Dendritic cell treated with granulocyte-macrophage colony-stimulating factor and Interleukin-4, amounts not matched to agents 40 ng/mL and 50 ng/mL, for 4 days (primary cell): Measurements from ENCODE around the gene KLHDC4.

Experiments
- H3K27ac Mint-ChIP-seq: one replicate; pipeline ENCODE4 v1.8.0; 2022; ENCODE audit warnings: mild to moderate bottlenecking, mixed read lengths
- H3K27me3 Mint-ChIP-seq: one replicate; pipeline ENCODE4 v1.8.0; 2022; ENCODE audit warnings: mild to moderate bottlenecking, mixed read lengths
- H3K36me3 Mint-ChIP-seq: one replicate; pipeline ENCODE4 v1.8.0; 2022; ENCODE audit warnings: low read depth, mixed read lengths
- H3K4me1 Mint-ChIP-seq: one replicate; pipeline ENCODE4 v1.8.0; 2022; ENCODE audit warnings: low read depth, mixed read lengths
- H3K4me3 Mint-ChIP-seq: one replicate; pipeline ENCODE4 v1.8.0; 2022; ENCODE audit warnings: mild to moderate bottlenecking, moderate library complexity, mixed read lengths
- H3K9me3 Mint-ChIP-seq: one replicate; pipeline ENCODE4 v1.8.0; 2022; ENCODE audit warnings: mixed read lengths
- intact Hi-C: fragments of 100-400 bp; cut with micrococcal nuclease; formaldehyde crosslinking; loops from one replicate; pipeline ENCODE4 v1.15.0; 2022

KLHDC4 gene

GRCh38 chr16:87661561-87661960 is 104.2 kb downstream of the KLHDC4 start:
- intact Hi-C loops = no loop called here

GRCh38 chr16:87658564-87659225 is 107.1 kb downstream of the KLHDC4 start:
- Mint-ChIP-seq H3K4me3 (no peak overlapping the region), H3K36me3 (no peaks in the 10 kb centered on the region)

More at GRCh38 chr16:87661561-87661960, 104.2 kb downstream of the KLHDC4 start:
- peaks cover 3% of the 10 kb centered on the region for H3K27me3 Mint-ChIP-seq
- no peaks in the 10 kb centered on the region for H3K9me3 Mint-ChIP-seq
- H3K36me3 Mint-ChIP-seq = no peaks in the 10 kb centered on the region
- H3K4me3 Mint-ChIP-seq = no peak overlapping the region
- H3K4me1 Mint-ChIP-seq = peaks cover 9% of the 10 kb centered on the region
- H3K27ac Mint-ChIP-seq = no peak overlapping the region

More at GRCh38 chr16:87658564-87659225, 107.1 kb downstream of the KLHDC4 start:
- no peaks in the 10 kb centered on the region for H3K9me3 Mint-ChIP-seq
- no peak overlapping the region for H3K27ac Mint-ChIP-seq
- peaks cover 3% of the 10 kb centered on the region for H3K27me3 Mint-ChIP-seq
- H3K4me1 Mint-ChIP-seq = peaks cover 9% of the 10 kb centered on the region
- intact Hi-C loops = no loop called here
